Right lobe of liver (tissue), 4 donors: Measurements from ENCODE around the gene GH1.
"Not testable (repeated sequence)": the region's sequence is repeated elsewhere in the genome, so short reads cannot be mapped to it uniquely, and the experiment has no call there.

Source experiments
- POLR2A ChIP-seq: fragments of 450-650 bp; IDR thresholded peaks from one replicate; pipeline ENCODE4 v1.6.1; 2017; ENCODE audit warnings: antibody characterized with exemption, mild to moderate bottlenecking
- TF ChIP-seq, protein P1 (sequence below), 4 donors: fragments of 200-600 bp in 3 of 4; fragments of 450-650 bp in 1 of 4; IDR thresholded peaks; one replicate each; pipeline versions ENCODE4 v1.5.1 to v1.8.0; 2016 to 2022; ENCODE audit warnings: antibody characterized with exemption in 4 of 4, mild to moderate bottlenecking in 2 of 4
- donor health status: DM: no; HTN: no; CAD: no.
- donor health status: DM: no; HTN: no; CAD: no.
- donor health status: DM: no; HTN: yes; CAD: no.

DNA sequence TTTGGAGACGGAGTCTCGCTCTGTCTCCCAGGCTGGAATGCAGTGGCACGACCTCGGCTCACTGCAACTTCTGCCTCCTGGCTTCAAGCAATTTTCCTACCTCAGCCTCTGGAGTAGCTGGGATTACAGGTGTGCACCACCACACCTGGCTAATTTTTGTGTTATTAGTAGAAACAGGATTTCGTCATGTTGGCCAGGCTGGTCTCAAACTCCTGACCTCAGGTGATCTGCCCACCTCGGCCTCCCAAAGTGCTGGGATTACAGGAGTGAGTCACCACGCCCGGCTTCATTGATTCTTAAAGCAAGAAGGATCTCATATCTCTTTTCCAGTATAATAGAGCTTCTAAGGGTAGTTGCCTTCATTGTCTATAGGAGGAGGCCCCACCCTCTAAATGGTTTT is 13.8 kb downstream of the GH1 start:
- TF ChIP-seq, protein P1, sequence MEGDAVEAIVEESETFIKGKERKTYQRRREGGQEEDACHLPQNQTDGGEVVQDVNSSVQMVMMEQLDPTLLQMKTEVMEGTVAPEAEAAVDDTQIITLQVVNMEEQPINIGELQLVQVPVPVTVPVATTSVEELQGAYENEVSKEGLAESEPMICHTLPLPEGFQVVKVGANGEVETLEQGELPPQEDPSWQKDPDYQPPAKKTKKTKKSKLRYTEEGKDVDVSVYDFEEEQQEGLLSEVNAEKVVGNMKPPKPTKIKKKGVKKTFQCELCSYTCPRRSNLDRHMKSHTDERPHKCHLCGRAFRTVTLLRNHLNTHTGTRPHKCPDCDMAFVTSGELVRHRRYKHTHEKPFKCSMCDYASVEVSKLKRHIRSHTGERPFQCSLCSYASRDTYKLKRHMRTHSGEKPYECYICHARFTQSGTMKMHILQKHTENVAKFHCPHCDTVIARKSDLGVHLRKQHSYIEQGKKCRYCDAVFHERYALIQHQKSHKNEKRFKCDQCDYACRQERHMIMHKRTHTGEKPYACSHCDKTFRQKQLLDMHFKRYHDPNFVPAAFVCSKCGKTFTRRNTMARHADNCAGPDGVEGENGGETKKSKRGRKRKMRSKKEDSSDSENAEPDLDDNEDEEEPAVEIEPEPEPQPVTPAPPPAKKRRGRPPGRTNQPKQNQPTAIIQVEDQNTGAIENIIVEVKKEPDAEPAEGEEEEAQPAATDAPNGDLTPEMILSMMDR (IDR thresholded peaks at IDR 0.05) = not testable (repeated sequence)
- TF ChIP-seq POLR2A = not testable (repeated sequence)
